T-cell (primary cell): ENCODE measurements around the gene KRTAP12-1. TPM values are rescaled to one million over a fixed set of nuclear protein-coding genes. Genes with fewer than 3 reads are reported as not detected.
"Not testable (repeated sequence)": the region's sequence is repeated elsewhere in the genome, so short reads cannot be mapped to it uniquely, and the experiment has no call there.

Experiments
- ATAC-seq, 4 experiments: fragments of 200-7000 bp in 3 of 4; fragments of 150-1000 bp in 1 of 4; cut with Tn5 transposase; replicated peaks in 1 of 4; 1 replicate in 3 of 4; 2 replicates in 1 of 4; pipeline ENCODE4 v1.10.0; 2021; ENCODE audit warnings: moderate library complexity in 3 of 4, mild to moderate bottlenecking in 2 of 4, moderate number of reproducible peaks in 1 of 4
- CTCF ChIA-PET, 2 donors: fragments of 300-600 bp; sonication (Branson Sonifier 250); formaldehyde crosslinking; loops; one replicate each; lab custom pipeline; 2022; ENCODE audit warnings: antibody characterized with exemption in 2 of 2; lab: Charles Lee
- POLR2A ChIA-PET, 2 donors: fragments of 300-600 bp; sonication (Branson Sonifier 250); formaldehyde crosslinking; loops; one replicate each; lab custom pipeline; 2022; ENCODE audit warnings: antibody characterized with exemption in 2 of 2; lab: Charles Lee
- DNase-seq, 35 experiments: peaks; one replicate each; pipeline versions ENCODE4 v3.0.0 to v3.0.0-alpha.2; 2013 to 2023
- H3K27ac ChIP-seq: one replicate; pipeline ENCODE4 v1.5.1; 2013; ENCODE audit warnings: low read length
- H3K27me3 ChIP-seq, 2 experiments: replicated peaks in 1 of 2; 1 replicate in 1 of 2; 2 replicates in 1 of 2; pipeline versions ENCODE4 v1.6.1 to v1.7.0; 2013; ENCODE audit warnings: low read length in 1 of 2, mixed read lengths in 1 of 2; ENCODE audit not compliant: control insufficient read depth in 2 of 2, insufficient read depth in 2 of 2; ENCODE audit errors: extremely low read depth in 1 of 2
- H3K36me3 ChIP-seq, 2 donors: 1 replicate in 1 of 2; 2 replicates in 1 of 2; pipeline versions ENCODE4 v1.6.1 to v1.7.0; 2013; ENCODE audit warnings: low read length in 1 of 2; ENCODE audit not compliant: control insufficient read depth in 2 of 2, insufficient read depth in 1 of 2; ENCODE audit errors: extremely low read depth in 1 of 2
- H3K4me1 ChIP-seq, 2 experiments: 1 replicate in 1 of 2; 2 replicates in 1 of 2; pipeline versions ENCODE4 v1.6.1 to v1.7.0; 2013; ENCODE audit warnings: low read length in 2 of 2, mixed read lengths in 1 of 2; ENCODE audit not compliant: insufficient read depth in 2 of 2, control insufficient read depth in 1 of 2; ENCODE audit errors: extremely low read depth in 1 of 2
- H3K4me3 ChIP-seq, 2 donors: 1 replicate in 1 of 2; 2 replicates in 1 of 2; pipeline versions ENCODE4 v1.5.1 to v1.7.0; 2013; ENCODE audit warnings: mild to moderate bottlenecking in 2 of 2, low read length in 1 of 2, moderate library complexity in 1 of 2; ENCODE audit not compliant: control insufficient read depth in 1 of 2; ENCODE audit errors: extremely low read depth in 1 of 2
- H3K9me3 ChIP-seq: 2 replicates; pipeline ENCODE4 v1.7.0; 2013
- H3K27ac Mint-ChIP-seq, 2 donors: one replicate each; pipeline ENCODE4 v1.8.0; 2020 to 2021; ENCODE audit warnings: mild to moderate bottlenecking in 2 of 2, mixed read lengths in 2 of 2
- H3K27me3 Mint-ChIP-seq, 2 donors: one replicate each; pipeline ENCODE4 v1.8.0; 2021 to 2022; ENCODE audit warnings: mixed read lengths in 2 of 2
- H3K36me3 Mint-ChIP-seq: one replicate; pipeline ENCODE4 v1.8.0; 2021; ENCODE audit warnings: mixed read lengths
- H3K4me1 Mint-ChIP-seq, 3 donors: one replicate each; pipeline ENCODE4 v1.8.0; 2020 to 2022; ENCODE audit warnings: mixed read lengths in 3 of 3, mild to moderate bottlenecking in 1 of 3
- H3K4me3 Mint-ChIP-seq, 3 donors: one replicate each; pipeline ENCODE4 v1.8.0; 2020 to 2022; ENCODE audit warnings: mild to moderate bottlenecking in 3 of 3, mixed read lengths in 3 of 3, moderate library complexity in 3 of 3
- H3K9me3 Mint-ChIP-seq, 3 donors: one replicate each; pipeline ENCODE4 v1.8.0; 2020 to 2022; ENCODE audit warnings: mixed read lengths in 3 of 3
- WGBS: methylation state at CpG from one replicate; pipeline ENCODE4 v1.1.5; 2013; ENCODE audit warnings: missing lambda C conversion rate; ENCODE audit not compliant: insufficient coverage; 5-methylcytosine and 5-hydroxymethylcytosine counted together
- total RNA-seq, 35 experiments: library from RNA in 6 of 35; stranded (reverse) in 6 of 35; fragments of 120-200 nt in 1 of 35; gene quantifications; one replicate each; pipeline versions ENCODE4 v1.2.1 to v1.2.4 and lab custom pipeline; 2013 to 2026

Gene KRTAP12-1
- total RNA-seq, 5 donors from 2014 or later (not counting 1 experiment from before 2014, with no cell fraction given), result not detected

DNA sequence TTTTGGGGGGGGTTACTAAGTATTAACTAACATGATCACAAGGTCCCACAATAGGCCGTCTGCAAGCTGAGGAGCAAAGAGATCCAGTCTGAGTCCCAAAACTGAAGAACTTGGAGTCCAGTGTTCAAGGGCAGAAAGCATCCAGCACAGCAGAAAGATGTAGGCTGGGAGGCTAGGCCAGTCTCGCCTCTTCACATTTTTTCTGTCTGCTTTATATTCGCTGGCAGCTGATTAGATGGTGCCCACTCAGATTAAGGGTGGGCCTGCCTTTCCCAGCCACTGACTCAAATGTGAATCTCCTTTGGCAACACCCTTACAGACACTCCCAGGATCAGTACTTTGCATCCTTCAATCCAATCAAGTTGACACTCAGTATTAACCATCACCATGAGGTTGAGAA, 7.8 kb upstream of the KRTAP12-1 start:
- H3K36me3 Mint-ChIP-seq, result not testable (repeated sequence)

DNA sequence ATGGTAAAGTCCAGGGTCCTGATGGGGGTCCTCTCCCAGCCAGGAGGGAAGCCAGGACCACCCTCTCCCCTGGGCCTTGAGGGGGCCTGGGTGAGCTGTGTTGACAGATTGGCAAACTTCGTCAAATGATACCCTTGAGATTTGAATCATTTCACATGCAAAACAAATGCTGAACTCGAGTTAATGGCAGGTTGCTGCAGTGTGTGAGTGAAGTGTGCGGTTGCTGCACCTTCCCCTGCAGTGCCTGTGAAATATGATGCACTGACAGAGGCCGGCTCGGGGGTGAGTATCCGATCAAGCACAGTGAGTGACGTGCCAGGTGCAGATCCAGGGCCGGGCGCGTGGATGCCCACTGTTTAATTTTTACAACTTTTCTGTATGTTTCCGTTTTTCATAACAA, 5.7 kb upstream of the KRTAP12-1 start:
- no peaks in the 10 kb centered on the region for H3K36me3 ChIP-seq
- H3K27ac ChIP-seq, result no peak overlapping the region
- peaks cover 0 to 23% of the 10 kb centered on the region in 2 experiments for H3K27me3 ChIP-seq
- no peak for DNase-seq
- Mint-ChIP-seq H3K9me3 (peaks cover under 1 to 10% (median 4%) of the 10 kb centered on the region in 3 donors), H3K27ac (no peak overlapping the region), H3K4me3 (no peak overlapping the region), H3K4me1 (peaks cover 12 to 22% (median 13%) of the 10 kb centered on the region in 3 donors), H3K36me3 (no peaks in the 10 kb centered on the region), H3K27me3 (peaks cover 10 to 18% of the 10 kb centered on the region in 2 donors)
- no peaks in the 10 kb centered on the region for H3K4me1 ChIP-seq
- ATAC-seq, result no peak
- CTCF ChIA-PET, result no interaction called here
- WGBS, result 92% methylated on average over 6 of the region's 11 CpGs
- POLR2A ChIA-PET, result no interaction called here
- H3K4me3 ChIP-seq, result no peak overlapping the region
- no peaks in the 10 kb centered on the region for H3K9me3 ChIP-seq

More for the DNA sequence above, 7.8 kb upstream of the KRTAP12-1 start:
- DNase-seq, ATAC-seq, CTCF ChIA-PET, POLR2A ChIA-PET, H3K36me3 ChIP-seq, H3K9me3 ChIP-seq, H3K27ac ChIP-seq, H3K27ac Mint-ChIP-seq, H3K4me3 ChIP-seq, H3K4me1 ChIP-seq, H3K4me3 Mint-ChIP-seq: not testable (repeated sequence)
- peaks cover 6 to 22% (median 14%) of the 10 kb centered on the region in 3 donors for H3K9me3 Mint-ChIP-seq
- 85% methylated on average over 2 of the region's 3 CpGs for WGBS
- peaks cover 10 to 17% of the 10 kb centered on the region in 2 donors for H3K27me3 Mint-ChIP-seq
- peaks cover 0 to 23% of the 10 kb centered on the region in 2 experiments for H3K27me3 ChIP-seq
- peaks cover 17 to 22% (median 18%) of the 10 kb centered on the region in 3 donors for H3K4me1 Mint-ChIP-seq

DNA sequence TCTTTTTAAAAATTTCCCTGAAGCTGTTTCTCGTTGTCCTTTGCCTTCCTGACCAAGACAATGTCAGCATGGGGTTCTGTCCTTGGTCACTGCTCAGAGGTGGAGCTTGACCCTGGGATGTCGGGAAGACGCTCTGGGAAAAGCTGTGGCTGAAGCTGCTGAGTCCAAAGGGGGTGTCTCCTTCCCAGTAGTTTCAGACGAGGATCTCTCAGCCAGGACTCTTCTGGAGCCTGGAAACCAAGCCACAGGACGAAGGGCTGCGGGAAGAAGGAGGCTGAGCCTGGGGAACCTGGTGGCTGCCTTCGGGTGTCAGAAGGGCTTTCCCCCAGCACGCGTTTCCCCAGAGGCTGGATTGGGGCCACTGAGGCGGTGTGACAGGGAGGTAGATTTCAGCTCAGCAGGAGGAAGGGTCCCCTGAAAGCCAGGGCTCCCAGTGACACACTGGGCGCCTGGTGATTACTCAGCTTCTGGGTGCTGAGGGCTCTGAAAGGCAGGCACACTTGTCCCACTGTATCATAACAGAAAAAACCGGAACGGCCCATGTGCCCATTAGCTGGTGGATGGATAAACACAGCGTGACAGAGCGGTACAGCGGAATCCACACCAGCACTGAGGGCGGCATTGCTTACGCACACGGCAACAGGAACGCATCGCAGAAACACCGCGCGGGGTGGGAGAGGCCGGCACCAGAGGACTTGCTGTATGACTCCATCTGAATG, 5.0 kb upstream of the KRTAP12-1 start:
- H3K9me3 ChIP-seq, result no peaks in the 10 kb centered on the region
- no peak for ATAC-seq
- Mint-ChIP-seq H3K36me3 (no peaks in the 10 kb centered on the region), H3K27ac (no peak overlapping the region), H3K9me3 (peaks cover 0 to 3% (median 0%) of the 10 kb centered on the region in 3 donors), H3K27me3 (peaks cover 10 to 18% of the 10 kb centered on the region in 2 donors), H3K4me3 (no peak overlapping the region), H3K4me1 (peaks cover 12 to 22% (median 12%) of the 10 kb centered on the region in 3 donors)
- WGBS, result 84% methylated on average over 20 of the region's 25 CpGs
- H3K27ac ChIP-seq, result no peak overlapping the region
- POLR2A ChIA-PET, result no interaction called here
- DNase-seq, result no peak
- peaks cover 0 to 23% of the 10 kb centered on the region in 2 experiments for H3K27me3 ChIP-seq
- no peak overlapping the region for H3K4me3 ChIP-seq
- CTCF ChIA-PET, result no interaction called here
- no peaks in the 10 kb centered on the region for H3K4me1 ChIP-seq
- no peaks in the 10 kb centered on the region for H3K36me3 ChIP-seq

DNA sequence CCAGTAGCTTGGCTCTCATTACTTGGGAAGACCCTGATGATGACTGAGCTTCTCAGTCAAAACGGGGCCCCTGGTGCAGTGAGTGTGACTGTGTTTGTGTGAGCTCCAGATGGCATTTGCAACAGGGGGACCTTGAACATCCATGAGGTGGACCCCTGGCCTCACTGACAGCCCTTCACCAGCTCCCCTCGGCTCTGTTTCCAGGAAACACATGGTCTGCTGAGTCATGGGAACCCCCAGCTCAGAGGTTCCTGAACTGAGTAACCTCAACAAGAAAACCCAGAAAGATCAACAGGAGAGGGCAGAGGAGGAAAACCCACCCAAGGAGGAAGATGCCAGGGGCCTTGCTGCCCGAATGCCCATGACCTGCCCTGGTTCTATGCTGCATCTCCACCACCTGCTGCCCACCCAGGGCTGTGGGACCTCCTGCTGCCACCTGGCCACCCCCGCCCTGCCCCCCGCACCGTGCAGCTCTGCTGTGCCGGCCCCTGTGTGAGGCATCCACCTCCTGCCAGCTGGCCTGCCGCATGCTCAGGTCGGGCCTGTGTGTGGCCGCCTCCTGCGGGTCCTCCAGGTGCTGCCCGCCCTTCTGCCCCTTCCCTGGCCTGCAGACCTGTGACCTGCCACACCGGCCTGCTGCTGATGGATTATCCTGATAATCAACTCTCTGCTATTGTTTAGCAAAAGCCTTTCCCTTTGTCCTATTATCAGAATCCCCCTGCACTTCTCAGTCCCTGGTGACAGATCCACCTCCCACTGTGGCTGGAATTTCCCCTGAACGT, 4.2 kb upstream of the KRTAP12-1 start:
- H3K27ac Mint-ChIP-seq, result no peak overlapping the region
- peaks cover 4 to 14% (median 5%) of the 10 kb centered on the region in 3 donors for H3K4me1 Mint-ChIP-seq
- Histone ChIP-seq H3K36me3 (no peaks in the 10 kb centered on the region), H3K4me3 (no peak overlapping the region), H3K27me3 (peaks cover 0 to 23% of the 10 kb centered on the region in 2 experiments), H3K4me1 (no peaks in the 10 kb centered on the region), H3K27ac (no peak overlapping the region), H3K9me3 (no peaks in the 10 kb centered on the region)
- ChIA-PET CTCF (no interaction called here), POLR2A (no interaction called here)
- H3K27me3 Mint-ChIP-seq, result peaks cover 10 to 20% of the 10 kb centered on the region in 2 donors
- no peak overlapping the region for H3K4me3 Mint-ChIP-seq
- no peaks in the 10 kb centered on the region for H3K36me3 Mint-ChIP-seq
- H3K9me3 Mint-ChIP-seq, result no peaks in the 10 kb centered on the region
- WGBS, result 44% methylated on average over 11 of the region's 14 CpGs
- ATAC-seq (no peak), DNase-seq (no peak)

DNA sequence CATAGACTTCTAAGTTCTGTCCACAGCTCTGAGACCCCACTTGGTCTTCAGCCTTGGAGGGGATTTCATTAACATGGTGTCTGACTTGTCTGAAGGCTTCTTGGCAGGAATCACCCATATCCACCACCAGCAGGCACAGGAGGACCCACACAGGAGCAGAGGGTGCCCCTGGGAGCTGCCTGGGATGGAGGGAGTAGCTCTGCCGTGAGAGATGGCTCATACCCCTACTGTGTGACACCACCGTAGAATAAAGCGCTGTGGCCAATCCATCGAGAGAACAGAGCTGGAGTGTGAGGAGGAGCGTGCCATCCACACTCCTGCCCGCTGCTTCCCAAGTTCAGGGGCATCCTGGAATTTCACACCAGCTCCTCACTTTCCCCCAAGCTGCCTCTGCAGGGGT, 3.1 kb upstream of the KRTAP12-1 start:
- 60% methylated on average over 2 of the region's 6 CpGs for WGBS
- H3K27me3 Mint-ChIP-seq, result peaks cover 10 to 20% of the 10 kb centered on the region in 2 donors
- H3K27ac ChIP-seq, H3K4me3 Mint-ChIP-seq, H3K36me3 Mint-ChIP-seq, DNase-seq, H3K36me3 ChIP-seq, ATAC-seq, H3K4me3 ChIP-seq, H3K9me3 ChIP-seq, H3K27ac Mint-ChIP-seq, POLR2A ChIA-PET, H3K9me3 Mint-ChIP-seq, H3K4me1 Mint-ChIP-seq, H3K4me1 ChIP-seq: not testable (repeated sequence)
- CTCF ChIA-PET, result interaction anchor here in 1 of 2 donors (0.6 kb wide), 1 partner anchor 12 kb away, joined by 3 read pairs; no protein-coding TSS in a partner anchor
- peaks cover 0 to 23% of the 10 kb centered on the region in 2 experiments for H3K27me3 ChIP-seq

DNA sequence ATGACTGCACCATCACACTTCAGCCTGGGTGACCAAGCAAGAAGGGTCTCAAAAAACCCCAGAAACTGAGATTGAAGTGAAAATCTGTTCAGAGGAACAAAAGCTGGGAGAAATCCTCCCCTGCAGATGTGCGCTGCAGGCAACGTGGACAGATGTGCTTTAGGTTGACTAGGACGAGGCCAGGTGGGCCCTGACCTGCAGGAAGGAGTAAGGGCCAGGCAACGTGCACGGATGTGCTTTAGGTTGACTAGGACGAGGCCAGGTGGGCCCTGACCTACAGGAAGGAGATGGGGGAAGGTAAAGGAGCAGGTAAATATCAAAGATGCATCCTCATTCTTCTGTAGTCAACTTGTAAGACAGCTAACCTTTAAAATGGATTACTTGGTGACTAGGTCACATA, 2.5 kb upstream of the KRTAP12-1 start:
- Mint-ChIP-seq H3K36me3 (no peaks in the 10 kb centered on the region), H3K27me3 (peaks cover 10 to 20% of the 10 kb centered on the region in 2 donors), H3K9me3 (no peaks in the 10 kb centered on the region), H3K4me3 (no peak overlapping the region), H3K27ac (peak overlapping the region in 1 of 2 donors; percentile 7), H3K4me1 (peaks cover 2 to 9% (median 3%) of the 10 kb centered on the region in 3 donors)
- Histone ChIP-seq H3K27ac (no peak overlapping the region), H3K4me3 (no peak overlapping the region), H3K4me1 (no peaks in the 10 kb centered on the region), H3K9me3 (no peaks in the 10 kb centered on the region), H3K27me3 (peaks cover 0 to 23% of the 10 kb centered on the region in 2 experiments), H3K36me3 (no peaks in the 10 kb centered on the region)
- POLR2A ChIA-PET, result no interaction called here
- WGBS, result 61% methylated on average over 3 of the region's 6 CpGs
- no peak for ATAC-seq
- no peak for DNase-seq
- CTCF ChIA-PET, result no interaction called here
